ENCODE measurements around the gene MSANTD2. TPM values are rescaled to one million over a fixed set of nuclear protein-coding genes. Genes with fewer than 3 reads are reported as not detected.

The MSANTD2 gene
- total and polyA plus RNA-seq, 2 of the 4 experiments (the other 2 are of a cell fraction): 5.0 to 6.0 TPM

DNA sequence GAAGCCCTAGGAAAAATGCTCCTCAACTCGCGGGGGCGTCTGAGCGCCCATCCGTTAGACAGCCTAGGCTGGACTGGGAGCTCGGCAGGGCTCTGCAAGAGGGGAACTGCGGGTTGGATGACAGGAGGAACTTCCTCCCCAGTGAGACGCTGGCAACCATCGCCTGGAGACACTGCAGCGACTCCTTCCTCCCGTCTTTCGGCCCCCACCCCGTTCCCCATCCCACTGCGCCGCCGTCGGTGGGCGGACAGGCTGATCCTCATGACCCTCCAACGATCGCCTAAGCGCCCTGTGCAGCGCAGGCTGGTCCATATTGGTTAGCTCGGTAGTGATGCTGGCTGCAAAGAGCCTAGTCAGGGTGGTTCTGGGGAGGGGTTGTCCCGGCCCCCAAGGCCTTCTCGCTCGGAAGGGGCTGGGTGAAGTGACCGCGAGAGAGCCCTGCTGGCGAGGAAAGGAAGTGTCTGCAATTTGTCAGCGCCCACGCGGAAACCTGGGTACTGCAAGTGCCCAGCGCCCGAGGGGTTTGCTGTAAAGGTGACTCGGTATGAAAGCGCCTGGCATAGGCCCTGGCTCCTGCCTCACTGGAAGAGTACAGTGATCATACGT is 59.8 kb downstream of the MSANTD2 start (continued):
- no peak for TF ChIP-seq FOS (IDR thresholded peaks at IDR 0.05; ENCODE audit: low read depth, low read length)

DNA sequence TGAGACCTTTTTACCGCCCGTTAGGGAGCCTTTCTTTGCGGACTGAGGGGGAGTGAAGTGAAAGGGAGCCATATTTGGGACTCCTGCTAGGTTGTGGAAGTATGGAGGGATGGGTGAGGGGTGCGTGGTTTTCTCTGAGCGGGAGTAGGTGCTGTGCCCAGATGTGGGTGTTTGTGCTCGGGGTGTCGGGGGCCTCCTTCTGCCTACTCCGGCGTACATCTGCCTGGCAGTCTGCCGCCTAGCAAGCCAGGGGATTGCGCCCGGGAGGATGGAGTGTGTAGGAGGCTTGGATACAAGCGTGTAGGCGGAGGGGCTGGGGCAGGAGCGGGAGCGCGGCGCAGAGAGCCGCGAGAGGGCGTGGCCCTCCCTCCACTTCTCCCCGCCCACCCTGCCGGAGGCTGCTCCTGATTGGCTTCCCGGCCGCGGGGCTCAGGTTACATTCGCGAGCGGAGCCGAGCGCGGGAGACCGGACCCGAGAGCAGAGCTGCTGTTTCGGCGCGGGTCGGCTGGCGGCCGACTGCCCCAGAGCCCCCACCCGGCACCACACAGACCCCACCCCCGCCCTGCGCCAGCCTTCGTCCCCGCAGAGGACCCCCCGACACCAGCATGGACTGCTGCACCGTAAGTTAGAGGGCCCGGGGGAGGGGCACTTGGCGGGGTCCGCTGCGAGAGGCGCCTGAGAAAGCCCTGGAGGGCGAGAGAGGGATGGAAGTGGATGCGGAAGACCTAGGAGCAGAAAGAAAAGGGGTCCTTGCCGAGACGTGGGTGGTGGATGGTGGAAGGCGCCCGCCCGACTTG is 60.5 kb downstream of the MSANTD2 start, which contains the start of gene NRGN:
TSS of gene NRGN (plus strand) at position 464 of the 798 bp plus-strand sequence. CDS start at position 607, 143 bp downstream.
- Histone ChIP-seq H3K9ac (ENCODE audit: low read depth, low read length) (peak within 1 kb of the TSS; percentile 18), H3K18ac (ENCODE audit: low read depth, low read length) (no peak within 1 kb of the TSS), H2BK5ac (ENCODE audit: low read depth, low read length, poor library complexity, severe bottlenecking) (no peak within 1 kb of the TSS), H2BK120ac (ENCODE audit: low read depth, low read length) (peak within 1 kb of the TSS; percentile 42; the same call in 1 of the 2 replicates), H3K56ac (ENCODE audit: extremely low read depth, insufficient read depth, low read length) (no peak within 1 kb of the TSS), H2BK20ac (ENCODE audit: low read depth, low read length) (no peak within 1 kb of the TSS), H2AK5ac (ENCODE audit: low read depth, low read length) (peak within 1 kb of the TSS; percentile 53; the same call in 1 of the 2 replicates), H3K4me3 (ENCODE audit: insufficient read depth, low read depth, low read length) (peak within 1 kb of the TSS; percentile 52), H3K27me3 (ENCODE audit: control insufficient read depth, insufficient read depth, low read length) (peaks cover 18% of the 10 kb centered on the region), H3K9me1 (ENCODE audit: insufficient read depth, low read length) (0 out of 2 replicates have a peak, but pooled peaks cover 3% of the 10 kb centered on the region), H4K5ac (ENCODE audit: low read depth, low read length) (no peak within 1 kb of the TSS), H3K14ac (replicated peaks; ENCODE audit: low read depth, low read length) (peak within 1 kb of the TSS; percentile 55; the same call in 1 of the 2 replicates), H3K4me2 (ENCODE audit: low read depth, low read length) (peak within 1 kb of the TSS; percentile 91), H4K8ac (ENCODE audit: low read depth in 2 of 2, low read length in 2 of 2) (peak within 1 kb of the TSS in 1 of 2 experiments; percentile 72; a peak in 1 of 4 replicates), H2AK9ac (replicated peaks; ENCODE audit: low read depth, low read length, poor library complexity) (peak within 1 kb of the TSS; percentile 87), H2AFZ (replicated peaks; ENCODE audit: low read length, poor library complexity) (peak within 1 kb of the TSS; percentile 93), H4K91ac (ENCODE audit: insufficient read depth, low read depth, low read length) (no peak within 1 kb of the TSS), H3K36me3 (ENCODE audit: control insufficient read depth, insufficient read depth, low read length) (no peaks in the 10 kb centered on the region), H3K4me1 (ENCODE audit: control insufficient read depth, insufficient read depth, low read length) (peaks cover 2% of the 10 kb centered on the region; the same call in 1 of the 2 replicates), H2BK15ac (ENCODE audit: low read depth, low read length) (no peak within 1 kb of the TSS), H3K9me3 (ENCODE audit: control insufficient read depth, insufficient read depth, low read length) (no peaks in the 10 kb centered on the region), H4K20me1 (ENCODE audit: insufficient read depth, low read length) (no peaks in the 10 kb centered on the region), H3K4ac (ENCODE audit: low read depth, low read length) (peak within 1 kb of the TSS; percentile 60; the same call in 1 of the 2 replicates), H3K27ac (ENCODE audit: insufficient read depth, low read length) (no peak within 1 kb of the TSS; the same call in 1 of the 2 replicates), H3K79me1 (ENCODE audit: low read depth in 1 of 2, low read length in 2 of 2) (peaks cover 0 to 7% of the 10 kb centered on the region in 2 experiments; a peak in 2 of 4 replicates), H3K23ac (ENCODE audit: low read depth, low read length) (peak within 1 kb of the TSS; percentile 65)
- ChIA-PET CTCF (no interaction called here), POLR2A (ENCODE audit: unreplicated experiment) (no interaction called here)
- BruUV-seq (replicated peaks): no TSS peak
- TF ChIP-seq MAZ (IDR thresholded peaks at IDR 0.05; ENCODE audit: borderline replicate concordance, low read depth, low read length) (peak; percentile 81), FOS (IDR thresholded peaks at IDR 0.05; ENCODE audit: low read depth, low read length) (no peak)
- intact Hi-C loops (cut with micrococcal nuclease): loop anchor here (10.0 kb wide), 1 partner anchor 65 kb away; the partner anchor contains the start of genes SIAE and SPA17
- dilution Hi-C loops (cut with HindIII; ENCODE audit: low sequenced_read_pairs, unreplicated experiment): no loop called here
- in situ Hi-C loops (cut with MboI; ENCODE audit: low sequenced_read_pairs): no loop called here
- ATAC-seq (ENCODE audit: low read depth) (peak; percentile 99), DNase-seq (peak; percentile 82)
- 0% methylated on average over 2 of the region's 59 CpGs; no CpG with 5 or more reads in 1 of the 2 experiments for WGBS, 2 experiments (ENCODE audit: extremely low coverage in 2 of 2, insufficient read length in 1 of 2)
